GM19351 (cell line): ENCODE data around the gene PEAK3.

Experiments
- ATAC-seq: cut with Tn5 transposase; IDR thresholded peaks from one replicate; pipeline ENCODE4 v1.9.1; 2021; ENCODE audit warnings: mild to moderate bottlenecking, moderate library complexity; ENCODE audit not compliant: unreplicated experiment

Gene PEAK3

DNA sequence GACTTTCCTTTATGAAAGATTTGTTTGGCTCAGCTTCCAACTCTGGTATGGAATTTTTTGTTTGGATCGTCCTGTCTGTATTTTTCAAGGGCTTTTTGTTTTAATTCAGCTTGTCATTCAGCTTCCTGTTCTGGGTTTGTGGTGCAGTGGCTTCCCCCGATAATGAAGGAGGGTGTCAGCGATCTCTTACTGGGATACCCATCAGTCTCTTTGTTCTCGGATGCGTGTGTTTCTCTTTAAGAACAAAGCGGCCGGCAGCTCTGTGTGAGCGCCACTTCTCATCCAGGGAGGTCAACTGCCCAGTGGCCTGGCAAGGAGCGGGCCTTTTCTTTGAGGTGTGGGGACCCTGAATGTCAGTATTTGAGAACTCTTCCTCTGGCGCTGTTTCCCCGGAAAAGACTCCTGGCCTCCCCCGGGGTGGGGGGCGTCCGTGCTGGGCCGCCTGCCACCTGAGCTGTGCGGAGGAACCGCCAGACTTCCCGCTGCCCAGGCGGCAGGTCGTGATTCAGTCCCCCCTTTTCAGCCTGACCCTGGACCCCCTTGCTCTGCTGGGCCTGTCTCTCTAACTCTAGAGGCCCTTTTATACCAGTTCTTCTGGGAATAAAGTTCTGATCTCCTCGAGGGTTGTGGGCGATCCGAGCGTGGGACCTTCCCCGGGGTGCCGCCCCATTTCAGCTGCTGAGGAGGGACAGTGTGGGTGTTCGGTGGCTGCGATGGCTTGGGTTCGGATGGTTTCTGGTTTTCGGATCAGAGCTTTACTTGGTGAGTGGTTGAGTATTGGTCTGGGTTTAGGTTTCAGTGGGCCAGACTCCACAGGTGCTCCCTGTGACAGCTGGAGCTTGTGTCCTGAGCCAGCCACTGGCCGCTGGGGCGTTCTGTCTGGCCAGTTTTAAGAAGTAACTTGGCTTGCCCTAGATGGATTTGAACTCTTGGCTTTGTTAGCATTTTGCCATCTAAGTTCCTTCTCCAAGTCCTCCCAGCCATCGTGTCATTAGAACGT lies 41.9 kb downstream of the PEAK3 start:
- no peak for ATAC-seq

GRCh38 chr19:2239173-2239572 lies 42.8 kb downstream of the PEAK3 start:
- ATAC-seq, result no peak

- ATAC-seq, result no peak
These were observed 44.2 kb downstream of the PEAK3 start for GRCh38 chr19:2237869-2238153.

DNA sequence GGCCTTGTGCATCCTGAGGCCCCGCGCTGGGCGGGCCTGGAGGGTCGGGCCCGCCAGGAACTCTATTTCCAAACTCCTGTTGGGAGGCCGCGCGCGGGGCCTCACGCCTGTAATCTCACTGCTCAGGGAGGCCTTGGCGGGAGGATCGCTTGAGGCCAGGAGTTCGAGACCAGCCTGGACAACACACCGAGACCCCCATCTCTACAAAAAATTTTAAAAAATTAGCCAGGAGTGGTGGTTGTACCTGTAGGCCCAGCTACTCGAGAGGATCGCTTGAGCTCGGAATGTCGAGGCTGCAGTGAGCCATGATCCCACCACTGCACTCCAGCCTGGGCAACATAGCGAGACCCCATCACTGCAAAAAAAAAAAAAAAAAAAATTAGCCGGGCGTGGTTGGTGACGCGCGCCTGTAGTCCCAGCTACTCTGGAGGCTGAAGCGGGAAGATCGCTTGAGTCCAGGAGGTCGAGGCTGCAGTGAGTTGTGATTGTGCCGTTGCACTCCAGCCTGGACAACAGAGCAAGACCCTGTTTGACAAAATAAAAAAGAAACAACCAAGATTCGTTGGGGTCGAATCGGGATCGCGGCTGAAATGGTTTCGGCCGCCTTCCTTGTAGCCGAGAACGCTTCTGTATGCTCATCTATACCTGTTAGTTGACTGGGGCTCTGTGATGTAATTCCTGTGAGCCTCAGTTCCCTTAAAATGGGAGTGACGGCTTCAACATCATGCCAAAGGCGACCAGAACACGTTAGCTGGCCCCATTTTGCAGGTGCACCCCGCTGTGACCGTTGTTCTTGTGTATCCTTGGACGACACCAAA lies 44.7 kb downstream of the PEAK3 start:
- ATAC-seq, result no peak

- peak; percentile 57 for ATAC-seq
These were observed 45.5 kb downstream of the PEAK3 start, which contains the start of the genes PLEKHJ1 and SF3A2 for GRCh38 chr19:2236314-2237050. Gene PLEKHJ1, minus strand, starts transcription at chr19:2236329. Its CDS starts 81 bp downstream, at chr19:2236248. Gene SF3A2, plus strand, starts transcription at chr19:2236824. Its CDS starts 6,595 bp downstream, at chr19:2243419.

DNA sequence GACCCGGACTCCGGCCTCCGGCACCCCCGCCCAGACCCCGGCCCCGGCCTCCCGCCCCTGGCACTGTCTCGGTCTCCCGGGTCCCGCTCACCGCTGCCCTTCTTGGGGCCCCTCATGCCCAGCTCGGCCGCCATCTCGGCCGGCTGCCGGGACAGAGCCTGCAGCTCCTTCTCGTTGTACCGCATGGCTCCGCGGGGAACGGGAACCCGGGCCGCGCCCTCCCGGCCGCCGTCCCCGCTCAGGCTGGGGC lies 46.0 kb downstream of the PEAK3 start:
- no peak for ATAC-seq

GRCh38 chr19:2235381-2236063 lies 46.5 kb downstream of the PEAK3 start:
- no peak for ATAC-seq

- ATAC-seq, result no peak
These were observed 47.0 kb downstream of the PEAK3 start for GRCh38 chr19:2234996-2235380.

DNA sequence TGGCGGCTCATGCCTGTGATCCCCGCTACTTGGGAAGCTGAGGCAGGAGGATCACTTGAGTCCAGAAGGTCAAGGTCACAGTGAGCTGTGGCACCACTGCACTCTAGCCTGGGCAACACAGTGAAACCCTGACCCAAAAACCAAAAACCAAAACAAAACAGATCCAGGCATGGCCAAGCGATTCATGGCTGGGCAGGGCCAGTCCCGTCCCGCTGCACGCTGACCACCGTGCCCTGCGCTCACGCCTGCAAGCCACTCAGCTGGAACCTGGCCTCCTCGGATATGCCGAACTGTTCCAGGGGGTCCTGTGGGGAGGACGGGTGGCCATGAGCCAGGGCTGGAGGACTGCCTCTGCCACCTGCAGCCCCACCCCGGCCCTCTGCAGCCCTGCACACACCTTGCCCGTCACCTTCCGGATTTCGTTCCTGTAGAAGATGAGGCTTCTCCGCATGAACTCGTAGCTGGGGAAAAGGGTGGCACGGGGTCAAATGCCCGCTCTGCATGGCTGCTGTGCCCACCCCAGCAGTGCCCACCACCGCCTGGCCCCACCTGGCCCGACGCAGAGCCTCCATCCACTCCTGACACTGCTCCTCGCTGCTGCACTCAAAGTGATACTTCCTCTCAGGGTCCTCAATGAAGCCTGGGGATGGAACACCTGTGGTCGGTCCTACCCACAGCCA lies 48.2 kb downstream of the PEAK3 start:
- ATAC-seq, result no peak

GRCh38 chr19:2232286-2233151 lies 49.5 kb downstream of the PEAK3 start:
- ATAC-seq, result no peak

DNA sequence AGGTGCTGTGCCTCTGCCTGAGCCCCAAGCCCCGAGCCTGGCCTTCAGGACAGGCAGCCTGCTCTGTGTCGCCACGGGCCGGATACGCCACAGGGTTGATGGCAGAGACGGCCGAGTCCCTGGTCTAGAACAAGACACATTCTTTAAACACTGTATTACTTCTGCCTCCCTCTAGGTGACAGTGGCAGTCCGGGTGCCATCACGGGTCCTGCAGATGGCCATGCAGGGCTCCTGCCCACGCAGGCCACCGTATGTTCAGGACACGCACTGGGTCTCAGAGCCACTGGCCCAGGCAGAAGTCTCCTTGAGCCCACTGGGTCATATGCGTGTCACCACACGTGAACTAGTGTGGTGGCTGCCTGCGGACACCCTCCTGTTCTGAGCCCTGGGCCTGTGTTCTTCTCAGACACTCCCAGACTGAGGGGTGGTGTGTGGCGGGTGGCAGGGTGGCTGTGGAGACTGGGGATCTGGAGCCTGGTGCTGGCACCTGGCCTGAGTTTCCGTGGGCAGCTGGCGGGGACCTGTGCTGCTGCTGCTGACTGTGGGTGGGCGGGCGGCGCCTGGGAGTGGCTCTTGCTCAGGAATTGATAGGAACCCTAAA lies 50.3 kb downstream of the PEAK3 start:
- no peak for ATAC-seq

GRCh38 chr19:2230807-2231533 lies 51.0 kb downstream of the PEAK3 start:
- ATAC-seq, result no peak

DNA sequence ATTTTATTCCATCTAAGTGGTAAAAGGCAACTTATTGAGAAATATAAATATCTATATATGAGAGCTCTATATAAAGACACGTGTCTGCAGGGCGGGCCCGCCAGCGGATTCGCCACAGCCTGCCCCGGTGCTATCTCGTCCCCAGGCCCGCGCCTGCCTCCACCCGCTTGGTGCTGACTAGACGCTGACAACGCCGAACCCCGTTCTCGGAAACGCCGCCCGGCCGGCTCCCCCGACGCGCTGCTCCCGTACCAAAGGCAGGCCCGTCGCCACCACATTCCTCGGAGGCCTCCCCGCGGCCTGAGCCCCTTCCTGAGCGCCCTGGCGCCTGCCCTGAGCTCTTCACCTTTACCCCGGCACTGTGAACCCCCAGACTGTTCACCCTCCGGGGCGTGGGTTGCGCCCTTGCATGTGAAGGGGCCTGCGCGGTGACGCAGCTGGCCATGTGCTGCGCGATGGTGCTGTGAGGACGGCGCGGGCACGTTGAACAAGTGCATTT lies 51.9 kb downstream of the PEAK3 start:
- ATAC-seq, result no peak

DNA sequence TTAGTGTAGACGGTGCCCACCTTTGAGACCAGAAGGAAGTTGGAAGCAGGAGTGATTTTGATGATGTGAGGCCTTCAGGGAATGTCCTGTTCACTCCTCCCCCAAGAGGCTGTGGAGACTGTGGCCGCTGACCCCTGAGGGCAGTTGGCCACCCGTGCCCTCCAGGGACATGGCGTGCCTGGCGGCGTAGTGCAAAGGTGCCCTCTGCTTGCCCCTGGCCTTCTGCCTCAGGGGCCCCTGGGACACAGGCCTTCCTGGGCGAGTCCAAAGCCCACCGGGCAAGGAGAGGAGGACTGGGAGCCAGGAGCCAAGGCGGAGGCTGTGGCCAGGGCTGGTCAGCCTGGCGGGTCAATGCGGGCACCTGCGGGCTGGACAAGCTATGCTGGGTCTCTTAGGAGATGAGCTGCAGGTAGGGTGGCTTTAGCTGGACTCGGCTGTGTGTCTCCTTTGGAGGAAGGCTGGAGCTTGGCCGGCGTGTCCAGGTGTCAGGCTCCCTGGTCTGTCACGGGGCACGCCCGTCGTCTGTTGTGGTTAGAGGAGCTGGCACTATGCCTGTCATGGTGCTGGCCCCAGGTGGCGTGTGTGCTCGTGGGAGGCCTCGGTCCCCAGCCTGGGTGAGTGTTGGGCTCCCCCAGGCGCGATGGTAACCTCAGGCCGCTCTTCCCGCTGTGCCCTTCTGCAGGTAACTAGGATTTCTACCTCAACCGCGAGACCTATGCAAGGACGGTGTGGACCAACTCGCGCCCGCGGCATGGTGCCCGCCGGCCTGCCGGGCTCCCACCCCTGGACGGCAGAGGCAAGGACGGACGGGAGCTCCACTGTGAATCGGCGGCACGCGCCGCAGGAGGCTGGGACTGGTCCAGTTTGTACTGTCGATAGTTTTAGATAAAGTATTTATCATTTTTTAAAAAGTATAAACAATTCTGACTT lies 52.6 kb downstream of the PEAK3 start:
- ATAC-seq, result no peak

- ATAC-seq, result no peak
These were observed 53.6 kb downstream of the PEAK3 start for GRCh38 chr19:2228157-2229030.
